H1 (cell line): ENCODE data around the gene ARMH1. TPM values are rescaled to one million over a fixed set of nuclear protein-coding genes. Genes with fewer than 3 reads are reported as not detected.

Experiments used
- CTCF ChIA-PET: fragments of 300-600 bp; sonication (Branson Sonifier 250); formaldehyde crosslinking; loops from one replicate; lab custom pipeline; 2021; ENCODE audit not compliant: partially characterized antibody; lab: Charles Lee
- POLR2A ChIA-PET: fragments of 300-600 bp; sonication (Branson Sonifier 250); formaldehyde crosslinking; loops from one replicate; lab custom pipeline; 2021; ENCODE audit warnings: inconsistent platforms; ENCODE audit not compliant: partially characterized antibody; lab: Charles Lee
- DNase-seq, 2 experiments: peaks; one replicate each; pipeline versions ENCODE4 v3.0.0 to v3.0.0-alpha.2; 2010 to 2022; ENCODE audit warnings: low spot score in 2 of 2, low read depth in 1 of 2, mixed read lengths in 1 of 2
- FAIRE-seq: peaks from 2 replicates; lab custom pipeline; 2011; peaks lifted over from hg19 to GRCh38; lab: Jason Lieb, UNC
- H2AFZ ChIP-seq: 2 replicates; pipeline ENCODE4 v1.8.1; 2012; ENCODE audit warnings: low read length, inconsistent platforms
- H2AK5ac ChIP-seq: 2 replicates; pipeline ENCODE4 v1.6.1; 2013; ENCODE audit warnings: low read depth, low read length
- H2BK120ac ChIP-seq: replicated peaks from 2 replicates; pipeline ENCODE3; 2013; ENCODE audit warnings: low read depth, low read length, inconsistent platforms
- H2BK12ac ChIP-seq: 2 replicates; pipeline ENCODE4 v1.6.1; 2013; ENCODE audit warnings: low read depth, low read length
- H2BK15ac ChIP-seq: 2 replicates; pipeline ENCODE4 v1.6.1; 2013; ENCODE audit warnings: low read length
- H2BK20ac ChIP-seq: 2 replicates; pipeline ENCODE4 v1.6.1; 2013; ENCODE audit warnings: low read length
- H2BK5ac ChIP-seq: 2 replicates; pipeline ENCODE4 v1.6.1; 2013; ENCODE audit warnings: low read depth, low read length
- H3K14ac ChIP-seq: 2 replicates; pipeline ENCODE4 v1.6.1; 2013; ENCODE audit warnings: inconsistent platforms; ENCODE audit not compliant: insufficient read length
- H3K18ac ChIP-seq: 2 replicates; pipeline ENCODE4 v1.6.1; 2013; ENCODE audit warnings: low read length; ENCODE audit errors: extremely low read depth
- H3K23ac ChIP-seq: 2 replicates; pipeline ENCODE4 v1.6.1; 2013; ENCODE audit warnings: inconsistent platforms; ENCODE audit not compliant: insufficient read length
- H3K23me2 ChIP-seq: 2 replicates; pipeline ENCODE4 v1.6.1; 2013; ENCODE audit warnings: low read depth, low read length
- H3K27ac ChIP-seq: 2 replicates; pipeline ENCODE4 v1.6.1; 2011; ENCODE audit warnings: low read depth, low read length, inconsistent platforms
- H3K27me3 ChIP-seq, 4 experiments: replicated peaks in 1 of 4; 1 replicate in 1 of 4; 2 replicates in 3 of 4; pipeline versions ENCODE4 v1.6.1 to v1.8.1; 2011 to 2013; ENCODE audit warnings: low read length in 3 of 4, mild to moderate bottlenecking in 3 of 4, inconsistent platforms in 2 of 4, mixed read lengths in 2 of 4, moderate library complexity in 1 of 4; ENCODE audit not compliant: control insufficient read depth in 3 of 4, insufficient read depth in 3 of 4; ENCODE audit errors: extremely low read depth in 1 of 4
- H3K36me3 ChIP-seq, 4 experiments: 2 replicates each; pipeline versions ENCODE4 v1.6.1 to v1.8.1; 2011 to 2013; ENCODE audit warnings: mild to moderate bottlenecking in 4 of 4, low read length in 3 of 4, moderate library complexity in 2 of 4, control low read depth in 1 of 4, inconsistent platforms in 1 of 4; ENCODE audit not compliant: insufficient read depth in 4 of 4, control insufficient read depth in 2 of 4
- H3K4ac ChIP-seq: replicated peaks from 2 replicates; pipeline ENCODE3; 2013; ENCODE audit warnings: low read length, low read depth, mixed read lengths, inconsistent platforms; ENCODE audit not compliant: insufficient read length
- H3K4me1 ChIP-seq, 4 experiments: replicated peaks in 1 of 4; 1 replicate in 1 of 4; 2 replicates in 3 of 4; pipeline versions ENCODE4 v1.6.1 to v1.8.1; 2011 to 2013; ENCODE audit warnings: low read length in 3 of 4, inconsistent platforms in 2 of 4, mixed read lengths in 1 of 4; ENCODE audit not compliant: insufficient read depth in 4 of 4, control insufficient read depth in 3 of 4
- H3K4me2 ChIP-seq, 2 experiments: 2 replicates each; pipeline versions ENCODE4 v1.6.1 to v1.8.1; 2011 to 2013; ENCODE audit warnings: low read depth in 2 of 2, low read length in 2 of 2, control low read depth in 1 of 2, inconsistent platforms in 1 of 2, mild to moderate bottlenecking in 1 of 2; ENCODE audit not compliant: insufficient read depth in 1 of 2
- H3K4me3 ChIP-seq, 4 experiments: fragments of 200-600, 300-600 bp in 1 of 4; sonication (generic), shearing (Covaris generic), sonication (Bioruptor Twin) in 1 of 4; 2 replicates each; pipeline versions ENCODE4 v1.5.1 to v1.8.1; 2011 to 2016; ENCODE audit warnings: low read length in 4 of 4, low read depth in 3 of 4, control low read depth in 2 of 4, inconsistent platforms in 2 of 4, mild to moderate bottlenecking in 2 of 4, mixed read lengths in 1 of 4, moderate library complexity in 1 of 4; ENCODE audit not compliant: insufficient read depth in 2 of 4; ENCODE audit errors: extremely low read depth in 1 of 4
- H3K56ac ChIP-seq: replicated peaks from 2 replicates; pipeline ENCODE3; 2013; ENCODE audit warnings: low read depth, mild to moderate bottlenecking, mixed read lengths, low read length, inconsistent platforms; ENCODE audit not compliant: insufficient read length
- H3K79me1 ChIP-seq: 2 replicates; pipeline ENCODE4 v1.6.1; 2013; ENCODE audit warnings: low read depth, low read length, control low read depth
- H3K79me2 ChIP-seq, 2 experiments: 2 replicates each; pipeline versions ENCODE4 v1.6.1 to v1.8.1; 2012 to 2013; ENCODE audit warnings: low read length in 2 of 2, mild to moderate bottlenecking in 2 of 2, inconsistent platforms in 1 of 2; ENCODE audit not compliant: insufficient read depth in 2 of 2, control insufficient read depth in 1 of 2
- H3K9ac ChIP-seq, 4 experiments: replicated peaks in 1 of 4; 1 replicate in 1 of 4; 2 replicates in 3 of 4; pipeline versions ENCODE4 v1.6.1 to v1.8.1; 2011 to 2013; ENCODE audit warnings: low read depth in 3 of 4, low read length in 3 of 4, control low read depth in 2 of 4, mild to moderate bottlenecking in 2 of 4, moderate library complexity in 2 of 4, inconsistent platforms in 1 of 4; ENCODE audit errors: extremely low read depth in 1 of 4
- H3K9me3 ChIP-seq, 2 experiments: 2 replicates each; pipeline versions ENCODE4 v1.6.1 to v1.8.1; 2012 to 2013; ENCODE audit warnings: mild to moderate bottlenecking in 2 of 2, moderate library complexity in 2 of 2, control low read depth in 1 of 2, inconsistent platforms in 1 of 2, low read depth in 1 of 2, low read length in 1 of 2, mixed read lengths in 1 of 2; ENCODE audit not compliant: insufficient read depth in 2 of 2
- H4K20me1 ChIP-seq, 2 experiments: replicated peaks in 1 of 2; 2 replicates each; pipeline versions ENCODE3 to v1.8.1; 2011 to 2013; ENCODE audit warnings: inconsistent platforms in 2 of 2, low read length in 2 of 2, mild to moderate bottlenecking in 1 of 2; ENCODE audit not compliant: insufficient read depth in 2 of 2, control insufficient read depth in 1 of 2
- H4K5ac ChIP-seq: 2 replicates; pipeline ENCODE4 v1.6.1; 2013; ENCODE audit warnings: low read length, low read depth, mixed read lengths, inconsistent platforms; ENCODE audit not compliant: insufficient read length
- H4K8ac ChIP-seq: 2 replicates; pipeline ENCODE4 v1.8.0; 2013; ENCODE audit warnings: mild to moderate bottlenecking, moderate library complexity, low read length, inconsistent platforms; ENCODE audit not compliant: insufficient read depth; ENCODE audit errors: extremely low read depth
- H4K91ac ChIP-seq: replicated peaks from 2 replicates; pipeline ENCODE3; 2013; ENCODE audit warnings: low read length, mixed read lengths, inconsistent platforms; ENCODE audit not compliant: insufficient read length
- CEBPB ChIP-seq: IDR thresholded peaks from 2 replicates; pipeline ENCODE4 v1.6.1; 2012; ENCODE audit warnings: low read depth, low read length
- CHD1 ChIP-seq: IDR thresholded peaks from 2 replicates; pipeline ENCODE4 v1.6.1; 2012; ENCODE audit warnings: low read depth, low read length, improper control_type of control experiment
- GTF2F1 ChIP-seq: IDR thresholded peaks from 2 replicates; pipeline ENCODE4 v1.6.1; 2012; ENCODE audit warnings: low read depth, low read length, improper control_type of control experiment, borderline replicate concordance
- PHF8 ChIP-seq: fragments of 200-600 bp; sonication (generic); conservative IDR thresholded peaks from 2 replicates; pipeline ENCODE4 v1.7.1; 2012; ENCODE audit warnings: low read depth, mild to moderate bottlenecking, inconsistent platforms, low read length, moderate library complexity
- RXRA ChIP-seq: IDR thresholded peaks from 2 replicates; pipeline ENCODE4 v1.6.1; 2011; ENCODE audit warnings: low read depth, mild to moderate bottlenecking, low read length, moderate library complexity; ENCODE audit not compliant: insufficient read depth
- WGBS, 2 experiments: shearing (Covaris generic) in 1 of 2; methylation state at CpG; one replicate each; pipeline versions ENCODE4 v1.1.6 to v1.1.7; 2013 to 2015; ENCODE audit warnings: low lambda C conversion rate in 2 of 2, mixed read lengths in 2 of 2, inconsistent platforms in 1 of 2, low coverage in 1 of 2, missing lambda C conversion rate in 1 of 2; ENCODE audit not compliant: insufficient replicate concordance in 2 of 2, insufficient coverage in 1 of 2, insufficient read length in 1 of 2; ENCODE audit errors: extremely low coverage in 1 of 2, missing lambda C conversion rate in 1 of 2; 5-methylcytosine and 5-hydroxymethylcytosine counted together
- polyA plus RNA-seq, 7 experiments: library from polyadenylated mRNA; depleted of rRNA in 3 of 7; stranded (reverse) in 5 of 7; unstranded in 2 of 7; fragments of >200 nt in 5 of 7; fragments of 200-250 nt in 2 of 7; gene quantifications; 1 replicate in 5 of 7; 2 replicates in 1 of 7; 4 replicates in 1 of 7; pipeline versions ENCODE4 v1.2.1 to v1.2.3, GENCODE V29; 2011 to 2013; ENCODE audit warnings: missing spikeins in 2 of 7, mixed read lengths in 2 of 7
- total RNA-seq: library from RNA; stranded (reverse); fragmentation: NEBNext Ultra II Directional; extraction: Animal tissue kit (Norgen Biotek cat#: 25700); gene quantifications from 2 replicates; pipeline ENCODE4 v1.2.1, GENCODE V29; 2021

Gene ARMH1
- total and polyA plus RNA-seq, 2 of the 8 experiments (the other 6 are each of a cell fraction or from before 2014, with no cell fraction given) = 0.82 to 0.85 TPM

DNA sequence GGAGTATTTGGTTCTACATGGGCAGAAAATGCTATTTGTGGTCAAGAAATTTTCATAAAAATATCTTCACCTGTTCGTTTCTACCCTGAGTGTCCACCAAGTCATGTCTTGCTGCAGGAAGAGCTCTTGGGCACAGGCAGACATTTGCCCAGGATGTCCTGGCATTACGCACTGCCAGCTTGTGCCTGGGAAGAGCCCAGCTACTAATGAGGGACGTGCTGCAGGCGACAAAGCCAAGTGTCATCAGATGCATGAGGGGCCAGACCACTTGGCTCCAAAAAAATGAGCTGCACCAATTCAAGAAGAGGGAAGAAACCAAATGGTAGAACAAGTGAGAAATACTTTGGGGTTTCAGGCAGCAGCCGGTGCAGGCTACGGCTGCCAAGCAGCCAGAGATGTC is 43.6 kb downstream of the ARMH1 start:
- DNase-seq (no peak), FAIRE-seq (no peak)
- Histone ChIP-seq H3K79me2 (no peaks in the 10 kb centered on the region), H3K4me3 (no peak overlapping the region), H3K23ac (no peak overlapping the region), H3K14ac (no peak overlapping the region), H3K36me3 (no peaks in the 10 kb centered on the region), H2BK20ac (no peak overlapping the region), H3K4me2 (no peak overlapping the region), H2AK5ac (no peak overlapping the region), H4K91ac (no peak overlapping the region), H4K5ac (no peak overlapping the region), H3K4me1 (no peaks in the 10 kb centered on the region), H2AFZ (no peak overlapping the region), H2BK15ac (no peak overlapping the region), H3K27ac (no peak overlapping the region), H3K4ac (no peak overlapping the region), H2BK5ac (no peak overlapping the region), H3K79me1 (no peaks in the 10 kb centered on the region), H3K56ac (no peak overlapping the region), H4K20me1 (no peaks in the 10 kb centered on the region), H3K9me3 (no peaks in the 10 kb centered on the region), H3K23me2 (no peaks in the 10 kb centered on the region), H2BK120ac (no peak overlapping the region), H4K8ac (no peak overlapping the region), H3K27me3 (no peaks in the 10 kb centered on the region), H2BK12ac (no peak overlapping the region), H3K18ac (no peak overlapping the region), H3K9ac (no peak overlapping the region)
- POLR2A ChIA-PET = interaction anchor here (0.6 to 22.5 kb wide), 10 partner anchors 9 to 101 kb away, joined by 3 to 428 read pairs (median 3); partner anchors contain the start of genes BEST4, RNU5D-1 and RPS8
- TF ChIP-seq CHD1 (no peak), GTF2F1 (no peak), RXRA (no peak), CEBPB (no peak), PHF8 (no peak)
- CTCF ChIA-PET = interaction anchor here (0.7 to 10.2 kb wide), 10 partner anchors 11 to 362 kb away, joined by 3 to 107 read pairs (median 4); partner anchors contain the start of gene RNU5D-1
- 90% methylated on average over 6 of the region's 6 CpGs; no CpG with 5 or more reads in 1 of the 2 experiments for WGBS, 2 experiments
